ENCODE results near the gene TTLL13. TPM values are rescaled to one million over a fixed set of nuclear protein-coding genes. Genes with fewer than 3 reads are reported as not detected.
"Not testable (repeated sequence)": the region's sequence is repeated elsewhere in the genome, so short reads cannot be mapped to it uniquely, and the experiment has no call there.

TTLL13 gene
- total RNA-seq, 1 experiment from 2014 or later = not detected

- DNase-seq (ENCODE audit: low read depth) = peak; percentile 8
Measured at GRCh38 chr15:90239371-90239770, 10.0 kb upstream of the TTLL13 start.

- no peak for DNase-seq (ENCODE audit: low read depth)
Measured at GRCh38 chr15:90240856-90241255, 8.5 kb upstream of the TTLL13 start.

DNA sequence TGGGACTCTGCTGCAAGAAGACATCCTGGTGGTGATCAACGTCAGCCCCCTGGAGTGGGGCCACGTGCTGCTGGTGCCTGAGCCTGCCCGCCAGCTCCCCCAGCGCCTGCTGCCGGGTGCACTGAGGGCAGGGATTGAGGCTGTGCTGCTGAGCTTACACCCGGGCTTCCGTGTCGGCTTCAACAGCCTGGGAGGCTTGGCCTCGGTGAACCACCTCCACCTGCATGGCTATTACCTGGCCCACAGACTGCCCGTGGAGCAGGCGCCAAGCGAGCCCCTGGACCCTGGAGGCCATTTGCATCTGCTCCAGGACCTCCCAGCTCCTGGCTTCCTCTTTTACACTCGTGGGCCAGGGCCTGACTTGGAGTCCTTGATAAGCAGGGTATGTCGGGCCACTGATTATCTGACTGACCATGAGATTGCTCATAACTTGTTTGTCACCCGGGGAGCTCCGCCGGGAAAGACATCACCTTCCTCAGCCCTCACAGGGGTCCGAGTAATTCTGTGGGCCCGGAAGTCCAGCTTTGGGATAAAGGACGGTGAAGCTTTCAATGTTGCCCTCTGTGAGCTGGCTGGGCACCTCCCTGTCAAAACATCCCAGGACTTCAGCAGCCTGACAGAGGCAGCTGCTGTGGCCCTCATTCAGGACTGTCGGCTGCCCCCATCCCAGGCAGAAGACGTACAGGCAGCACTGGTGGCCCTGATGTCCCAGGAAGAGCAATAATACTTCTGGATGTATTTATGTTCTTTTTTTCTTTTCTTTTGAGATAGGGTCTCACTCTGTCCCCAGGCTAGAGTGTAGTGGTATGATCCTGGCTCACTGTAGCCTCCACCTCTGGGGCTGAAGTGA lies 7.8 kb upstream of the TTLL13 start:
- DNase-seq (ENCODE audit: low read depth) = no peak

- DNase-seq (ENCODE audit: low read depth) = no peak
Measured at GRCh38 chr15:90243943-90244639, 5.3 kb upstream of the TTLL13 start.

DNA sequence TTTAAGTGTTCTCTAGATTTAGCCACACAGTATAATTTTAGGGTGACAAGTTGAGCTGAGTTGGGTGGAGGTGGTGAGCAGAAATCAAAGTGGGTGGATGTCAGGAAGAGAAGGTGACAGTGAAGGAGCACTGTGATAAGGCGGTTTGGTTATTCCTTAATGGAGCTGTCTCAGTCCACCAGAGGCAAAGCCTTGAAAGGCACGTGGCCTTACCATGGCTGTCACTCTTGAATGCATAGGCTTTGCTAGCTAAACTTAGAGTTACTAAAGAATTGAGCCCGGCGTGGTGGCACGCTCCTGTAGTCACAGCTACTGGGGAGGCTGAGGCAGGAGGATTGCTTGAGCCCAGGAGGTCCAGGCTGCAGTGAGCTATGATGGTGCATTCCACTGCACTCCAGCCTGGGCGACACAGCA lies 560 bp upstream of the TTLL13 start:
- no peak for DNase-seq (ENCODE audit: low read depth)

- DNase-seq (ENCODE audit: low read depth) = no peak
Measured at GRCh38 chr15:90257776-90258175, 8.4 kb downstream of the TTLL13 start.

DNA sequence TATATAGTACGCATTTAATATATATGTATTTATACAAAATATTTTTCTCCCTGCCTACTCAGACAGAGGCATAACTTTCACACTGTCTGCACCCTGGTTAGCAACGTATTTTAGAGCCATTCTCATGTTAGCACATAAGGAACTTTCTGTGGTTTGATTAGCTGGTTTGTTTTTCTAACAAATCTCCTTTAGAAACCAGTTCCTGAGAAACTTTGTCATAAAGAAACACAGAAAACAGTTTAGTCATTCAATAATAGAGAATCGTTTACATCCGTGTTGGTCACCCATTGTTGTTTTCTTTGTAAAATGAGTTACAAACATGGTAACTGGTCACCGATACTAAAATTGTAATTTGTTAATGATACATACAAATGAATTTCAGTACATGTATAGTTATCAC lies 10.2 kb downstream of the TTLL13 start:
- DNase-seq (ENCODE audit: low read depth) = peak; percentile 75

GRCh38 chr15:90260731-90261130 lies 11.4 kb downstream of the TTLL13 start:
- DNase-seq (ENCODE audit: low read depth) = not testable (repeated sequence)

- DNase-seq (ENCODE audit: low read depth) = peak; percentile 43
Measured at GRCh38 chr15:90261811-90262210, 12.5 kb downstream of the TTLL13 start.

GRCh38 chr15:90262426-90262825 lies 13.1 kb downstream of the TTLL13 start:
- no peak for DNase-seq (ENCODE audit: low read depth)

DNA sequence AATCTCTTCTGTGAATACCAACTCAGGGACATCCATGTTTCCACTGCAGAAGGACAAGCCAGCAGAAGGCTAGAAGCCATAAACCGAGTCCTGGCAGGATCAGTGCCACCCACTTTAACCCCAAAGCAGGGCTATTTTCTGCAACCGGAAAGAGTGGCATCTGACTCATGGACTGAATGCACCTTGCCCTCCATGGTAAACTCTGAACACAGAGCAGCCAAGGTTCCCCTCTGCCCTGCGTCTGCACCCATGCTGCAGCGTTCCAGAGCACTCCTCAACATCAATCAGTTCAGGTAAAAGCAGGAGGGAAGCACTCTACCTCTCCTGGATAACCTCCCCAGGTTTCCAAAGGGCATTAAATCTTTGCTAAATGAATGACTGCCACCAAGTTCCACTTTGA lies 15.3 kb downstream of the TTLL13 start:
- DNase-seq (ENCODE audit: low read depth) = peak; percentile 20

DNA sequence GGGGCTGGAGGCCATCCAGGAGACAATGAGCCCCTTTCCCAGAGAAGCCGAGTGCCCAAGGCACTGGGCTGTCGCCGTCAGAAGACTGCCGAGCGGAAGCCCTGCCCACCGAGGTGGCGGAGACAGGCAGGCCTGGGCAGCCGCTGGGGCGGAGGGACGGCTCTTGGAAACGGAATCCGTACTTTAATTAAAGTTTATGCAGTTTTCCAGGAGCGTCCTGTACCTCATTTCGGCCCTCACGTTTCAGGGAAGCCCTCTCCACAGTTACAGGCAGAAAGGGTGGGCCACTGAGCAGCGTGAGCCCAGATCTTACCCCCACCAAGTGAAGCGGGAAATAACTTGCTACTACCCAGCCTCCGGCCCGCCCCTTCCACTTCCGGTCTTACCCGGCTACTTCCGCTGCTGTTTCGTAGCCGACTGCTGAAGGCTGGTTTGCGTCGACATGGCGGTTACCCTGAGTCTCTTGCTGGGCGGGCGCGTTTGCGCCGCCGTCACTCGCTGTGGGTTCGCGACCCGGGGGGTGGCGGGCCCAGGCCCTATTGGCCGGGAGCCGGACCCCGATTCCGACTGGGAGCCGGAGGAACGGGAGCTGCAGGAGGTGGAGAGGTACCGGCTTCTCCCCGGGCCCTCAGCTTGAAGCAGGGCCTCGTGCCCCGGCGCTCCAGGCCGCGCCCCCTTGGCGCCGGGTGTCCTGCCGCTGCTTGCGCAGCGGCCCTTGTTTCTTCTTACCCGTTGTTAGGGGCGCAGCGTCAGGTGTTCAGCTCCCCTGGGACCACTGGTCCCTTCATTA lies 16.1 kb downstream of the TTLL13 start, which contains the start of gene NGRN:
Gene NGRN, plus strand, starts transcription at position 402 of the 790 bp plus-strand sequence. Its CDS starts 41 bp downstream, at position 443.
- peak; percentile 85 for DNase-seq (ENCODE audit: low read depth)

DNA sequence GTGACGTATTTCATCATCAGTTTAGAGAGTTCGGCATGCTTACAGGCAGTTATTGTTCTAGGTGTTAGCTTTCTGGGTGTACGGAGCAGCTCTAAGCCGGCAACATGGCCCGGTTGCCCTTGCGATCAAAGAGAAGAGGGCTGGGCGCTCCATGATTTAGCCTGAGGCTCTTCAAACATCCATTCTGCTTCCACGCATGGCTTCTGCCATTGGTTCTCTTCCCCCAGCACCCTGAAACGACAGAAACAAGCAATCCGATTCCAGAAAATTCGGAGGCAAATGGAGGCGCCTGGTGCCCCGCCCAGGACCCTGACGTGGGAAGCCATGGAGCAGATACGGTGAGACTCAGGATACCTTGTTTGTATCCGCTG lies 16.7 kb downstream of the TTLL13 start:
- peak; percentile 38 for DNase-seq (ENCODE audit: low read depth)

- peak; percentile 28 for DNase-seq (ENCODE audit: low read depth)
Measured at GRCh38 chr15:90266485-90266884, 17.1 kb downstream of the TTLL13 start.

DNA sequence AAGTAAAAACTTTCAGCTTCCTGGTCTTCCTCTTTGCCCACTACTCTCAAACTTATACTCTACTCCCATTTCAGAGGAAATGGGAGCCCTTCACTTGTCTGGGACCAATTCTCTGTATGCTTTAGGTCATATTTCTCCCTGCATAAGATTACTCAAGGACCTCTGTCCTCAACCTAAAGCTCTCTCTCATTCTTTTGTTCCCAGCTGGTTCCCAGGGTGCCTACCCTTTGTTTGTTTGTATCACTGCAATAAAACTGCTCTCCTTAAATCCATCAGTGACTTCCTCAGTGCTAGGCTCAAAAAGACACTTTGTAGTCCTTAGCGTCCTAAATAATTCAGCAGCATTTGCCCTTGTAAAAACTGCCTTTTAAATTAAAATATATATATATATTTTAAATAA lies 19.1 kb downstream of the TTLL13 start:
- DNase-seq (ENCODE audit: low read depth) = no peak

- DNase-seq (ENCODE audit: low read depth) = no peak
Measured at GRCh38 chr15:90270502-90271150, 21.3 kb downstream of the TTLL13 start.

DNA sequence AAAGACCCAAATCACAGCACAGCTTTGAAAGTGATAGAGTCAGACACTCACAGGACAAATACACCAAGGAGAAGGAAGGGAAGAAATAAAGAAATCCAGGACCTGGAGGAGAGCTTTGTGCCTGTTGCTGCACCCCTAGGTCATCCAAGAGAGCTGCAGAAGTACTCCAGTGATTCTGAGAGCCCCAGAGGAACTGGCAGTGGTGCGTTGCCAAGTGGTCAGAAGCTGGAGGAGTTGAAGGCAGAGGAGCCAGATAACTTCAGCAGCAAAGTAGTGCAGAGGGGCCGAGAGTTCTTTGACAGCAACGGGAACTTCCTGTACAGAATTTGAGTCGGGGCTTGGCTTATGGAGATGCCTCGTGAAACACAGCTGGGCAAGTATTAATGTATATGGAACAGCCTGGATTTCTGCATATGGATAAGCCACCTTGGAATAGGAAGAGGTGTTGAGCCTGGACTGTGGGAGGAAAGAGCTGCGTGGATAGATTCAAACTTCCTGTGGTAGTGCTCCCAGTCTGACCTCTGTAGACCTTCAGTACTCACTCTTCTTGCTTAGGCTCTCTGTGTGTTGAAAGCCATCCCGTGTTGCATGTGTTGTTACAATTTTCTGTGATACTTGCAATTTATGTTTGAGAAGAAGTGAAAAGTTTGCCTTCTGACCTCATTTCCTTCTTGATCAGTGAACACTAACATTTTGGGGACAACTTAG lies 22.3 kb downstream of the TTLL13 start:
- no peak for DNase-seq (ENCODE audit: low read depth)

- not testable (repeated sequence) for DNase-seq (ENCODE audit: low read depth)
Measured at GRCh38 chr15:90278467-90278866, 29.1 kb downstream of the TTLL13 start.

DNA sequence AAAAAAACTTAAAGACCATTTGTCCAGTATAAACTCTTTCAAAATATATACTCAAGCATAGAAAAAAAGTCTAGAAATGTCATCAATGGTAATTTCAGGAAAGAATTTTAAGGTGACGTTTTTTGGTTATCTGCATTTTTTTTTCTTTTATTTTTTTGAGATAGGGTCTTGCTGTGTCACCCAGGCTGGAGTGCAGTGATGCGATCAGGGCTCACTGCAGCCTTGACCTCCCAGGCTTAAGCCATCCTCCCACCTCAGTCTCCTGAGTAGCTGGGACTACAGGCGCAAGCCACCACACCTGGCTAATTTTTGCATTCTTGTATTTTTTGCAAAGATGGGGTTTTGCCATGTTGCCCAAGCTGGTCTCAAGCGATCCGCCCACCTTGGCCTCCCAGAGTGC lies 31.4 kb downstream of the TTLL13 start:
- not testable (repeated sequence) for DNase-seq (ENCODE audit: low read depth)

GRCh38 chr15:90281637-90282036 lies 32.3 kb downstream of the TTLL13 start:
- DNase-seq (ENCODE audit: low read depth) = not testable (repeated sequence)

GRCh38 chr15:90286678-90287077 lies 37.3 kb downstream of the TTLL13 start:
- DNase-seq (ENCODE audit: low read depth) = peak; percentile 58

Measured in LHCN-M2 (cell line).